Stimulated activated CD8-positive, alpha-beta memory T cell treated with anti-CD3 and anti-CD28 coated beads, Interleukin-4, amount 100 ng/mL, for 4 hours (primary cell): ENCODE data around the gene MED13L.

Experiments
- DNase-seq, 2 donors: peaks; one replicate each; pipeline ENCODE4 v3.0.0-alpha.2; 2020; ENCODE audit warnings: low read depth in 2 of 2, low spot score in 1 of 2

The MED13L gene

DNA sequence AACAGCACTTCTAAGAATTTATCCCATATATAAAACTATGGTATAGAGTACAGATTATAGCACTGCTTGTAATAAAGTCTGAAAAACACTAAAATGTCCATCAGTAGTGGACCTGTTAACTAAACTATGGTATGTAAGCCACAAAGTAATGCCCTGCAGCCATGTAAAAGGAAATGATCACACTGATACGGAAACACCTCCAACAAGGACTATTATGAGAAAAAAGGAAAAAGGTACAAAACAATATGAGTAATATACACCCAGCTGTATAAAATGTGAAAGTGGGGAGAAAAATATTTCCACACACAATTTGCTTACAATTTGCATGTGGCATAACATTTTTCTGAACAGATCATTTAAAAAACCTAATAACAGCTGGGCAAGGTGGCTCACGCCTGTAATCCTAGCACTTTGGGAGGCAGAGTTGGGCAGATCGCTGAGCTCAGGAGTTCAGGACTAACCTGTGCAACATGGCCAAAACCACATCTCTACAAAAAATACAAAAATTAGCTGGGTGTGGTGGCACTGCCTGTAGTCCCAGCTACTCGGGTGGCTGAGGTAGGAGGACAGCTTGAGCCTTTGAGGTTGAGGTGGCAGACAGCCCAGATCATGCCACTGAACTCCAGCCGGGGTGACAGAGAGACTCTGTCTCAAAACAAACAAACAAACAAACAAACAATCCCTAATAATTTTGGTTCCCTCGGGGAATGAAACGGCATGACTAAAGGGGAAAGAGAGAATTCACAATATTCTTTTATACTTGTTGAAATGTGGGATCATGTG lies 250.5 kb downstream of the MED13L start:
- no peak for DNase-seq

DNA sequence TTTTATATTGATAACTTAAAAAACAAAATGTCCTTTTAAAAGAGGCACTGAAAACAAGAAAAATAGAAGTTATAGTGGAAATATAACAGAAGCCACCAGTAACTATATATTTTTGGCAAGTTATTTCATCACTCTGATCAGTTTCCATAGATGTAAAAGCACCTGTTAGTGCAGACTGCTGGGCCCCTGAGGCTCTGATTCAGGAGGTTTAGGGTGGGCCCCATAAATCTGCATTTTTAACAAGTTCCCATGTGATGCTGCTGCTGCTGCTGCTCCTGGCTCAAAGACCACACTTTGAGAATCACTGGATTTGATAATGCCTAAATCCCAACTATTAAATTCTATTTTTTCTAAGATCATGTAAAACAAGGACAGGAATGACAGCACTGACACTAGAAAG lies 251.1 kb downstream of the MED13L start:
- DNase-seq: no peak

DNA sequence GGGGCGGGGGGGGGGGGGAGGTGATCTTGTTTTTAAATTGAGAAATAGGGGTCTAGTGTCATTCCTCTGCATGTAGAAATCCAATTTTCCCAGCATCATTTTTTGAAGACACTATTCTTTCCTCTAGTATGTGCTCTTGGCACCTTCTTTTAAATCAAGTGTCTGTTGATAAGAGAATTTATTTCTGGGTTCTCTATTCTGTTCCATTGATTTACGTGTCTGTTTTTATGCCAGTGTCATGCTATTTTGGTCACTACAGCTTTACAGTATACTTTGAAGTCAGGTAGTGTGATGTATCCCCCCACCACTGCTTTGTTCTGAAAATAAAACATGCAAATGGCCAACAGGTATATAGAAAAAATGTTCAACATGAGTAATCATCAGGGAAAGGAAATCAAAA lies 252.7 kb downstream of the MED13L start:
- no peak for DNase-seq

GRCh38 chr12:116019415-116019814 lies 258.1 kb downstream of the MED13L start:
- DNase-seq: no peak

GRCh38 chr12:116018282-116018681 lies 259.2 kb downstream of the MED13L start:
- DNase-seq: no peak

- no peak for DNase-seq
These were observed 262.0 kb downstream of the MED13L start for GRCh38 chr12:116015525-116015924.

- no peak for DNase-seq
These were observed 264.7 kb downstream of the MED13L start for GRCh38 chr12:116012757-116013156.

DNA sequence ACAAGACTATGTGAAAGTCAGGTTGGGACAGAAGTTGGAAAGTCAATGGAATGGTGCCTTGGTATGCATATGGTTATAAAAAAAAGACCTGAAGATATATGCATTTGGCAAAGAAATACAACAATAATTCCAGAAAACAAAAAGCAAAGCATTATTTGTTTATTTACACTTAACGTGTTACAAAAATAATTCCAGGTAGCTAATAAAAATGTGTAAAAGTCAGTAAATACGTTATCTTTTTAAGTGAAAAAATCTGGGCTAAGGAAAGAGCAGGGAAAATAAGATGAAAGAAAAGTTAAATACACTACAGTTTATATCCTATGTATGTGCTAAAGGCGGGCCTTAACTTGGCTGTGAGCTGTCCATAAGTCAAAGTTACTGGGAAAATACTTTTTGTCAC lies 266.3 kb downstream of the MED13L start:
- DNase-seq: no peak

GRCh38 chr12:116010467-116010866 lies 267.0 kb downstream of the MED13L start:
- DNase-seq: no peak

GRCh38 chr12:116009805-116010204 lies 267.7 kb downstream of the MED13L start:
- DNase-seq: no peak

DNA sequence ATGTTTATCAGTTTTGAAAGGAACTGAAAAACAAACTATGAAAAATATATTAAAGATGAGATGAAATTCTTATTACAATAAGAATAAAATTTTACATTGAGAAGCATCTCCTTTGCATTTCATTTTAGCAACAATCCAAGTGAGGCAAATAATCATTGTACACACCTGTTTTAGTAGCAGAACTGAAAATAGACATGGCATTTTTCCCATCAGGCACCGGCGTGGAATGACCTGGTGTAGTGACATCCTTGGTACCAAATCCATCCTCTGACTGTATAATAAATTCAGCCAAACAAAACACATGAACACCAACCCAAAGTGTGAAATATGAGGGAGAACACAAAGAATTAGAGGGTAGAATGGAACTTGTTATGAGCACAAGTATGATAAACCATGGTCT lies 271.4 kb downstream of the MED13L start:
- DNase-seq: no peak

DNA sequence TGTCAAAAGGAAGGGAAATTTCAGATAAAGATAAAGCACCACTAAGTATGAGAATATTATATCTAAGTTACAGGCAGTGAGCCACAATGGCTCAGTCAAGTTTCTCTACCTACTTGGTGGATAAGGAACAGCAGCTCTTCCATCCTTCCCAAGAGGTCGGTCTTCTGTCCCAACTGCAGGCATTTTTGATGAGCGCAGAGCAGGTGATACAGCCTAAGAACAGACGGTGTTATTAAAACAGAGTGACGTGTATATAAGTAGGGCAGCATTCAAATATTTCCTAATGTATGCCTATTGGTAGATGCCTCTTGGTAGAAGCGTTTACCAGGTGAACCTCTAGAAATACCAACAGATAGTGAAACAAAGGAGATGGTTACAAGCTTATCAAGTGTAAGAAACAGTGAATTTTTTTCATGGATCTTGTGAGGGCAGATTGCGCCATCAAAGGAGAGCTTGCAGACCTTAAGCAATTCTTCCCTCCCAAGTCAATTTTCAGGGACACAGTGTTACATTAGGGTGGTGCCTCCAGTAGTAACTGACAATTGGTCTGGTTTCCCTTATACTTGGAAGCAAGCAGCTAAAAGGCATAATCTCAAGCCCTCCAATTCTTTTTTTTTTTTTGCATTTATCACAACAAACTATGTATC lies 274.5 kb downstream of the MED13L start:
- no peak for DNase-seq

GRCh38 chr12:116000252-116000651 lies 277.2 kb downstream of the MED13L start:
- DNase-seq: no peak

DNA sequence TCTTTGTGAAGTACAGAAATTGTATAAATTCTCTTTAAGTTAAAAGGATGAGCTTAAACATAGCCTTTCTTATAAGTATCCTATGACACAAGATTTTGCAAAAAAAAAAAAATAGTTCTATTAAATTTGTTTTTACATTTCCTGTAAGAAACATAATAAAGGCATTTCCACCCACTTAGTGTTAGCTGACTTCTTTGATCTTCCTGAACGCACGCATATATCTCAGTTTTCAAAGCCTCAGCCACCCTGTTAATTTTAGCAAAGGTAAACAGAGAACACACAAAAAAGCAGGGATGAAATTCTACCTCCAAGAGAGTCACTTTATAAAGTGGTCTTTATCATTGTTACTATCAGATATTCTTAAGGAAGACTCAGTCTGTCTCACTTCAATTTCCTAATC lies 277.9 kb downstream of the MED13L start:
- DNase-seq: no peak

DNA sequence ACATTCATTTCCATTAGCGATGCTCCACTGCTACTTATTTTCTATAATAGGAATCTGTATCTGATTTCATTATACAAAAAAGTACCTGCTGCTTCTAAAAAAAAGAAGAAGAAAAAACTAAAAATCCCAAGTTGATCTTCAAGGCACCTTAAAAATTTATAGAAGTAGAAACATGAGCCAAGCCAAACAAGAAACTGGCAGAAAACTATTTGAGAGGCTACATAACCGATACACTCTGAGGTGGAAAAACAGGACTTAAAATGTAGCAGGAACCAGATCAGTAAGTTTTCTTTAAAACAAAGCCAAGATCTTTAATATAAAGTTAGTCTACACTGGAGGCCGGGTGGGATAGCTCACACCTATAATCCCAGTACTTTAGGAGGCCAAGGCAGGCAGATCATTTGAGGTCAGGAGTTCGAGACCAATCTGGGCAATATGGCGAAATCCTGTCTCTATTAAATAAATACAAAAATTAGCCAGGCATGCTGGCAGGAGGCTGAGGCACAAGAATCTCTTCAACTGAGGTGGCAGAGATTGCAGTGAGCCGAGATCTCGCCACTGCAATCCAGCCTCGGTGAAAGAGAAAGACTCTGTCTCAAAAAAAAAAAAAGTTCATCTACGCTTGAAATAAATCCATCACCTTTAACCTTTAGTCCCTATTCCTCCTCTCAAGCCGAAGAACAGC lies 278.6 kb downstream of the MED13L start:
- DNase-seq: no peak

GRCh38 chr12:115998119-115998633 lies 279.3 kb downstream of the MED13L start:
- DNase-seq: no peak

DNA sequence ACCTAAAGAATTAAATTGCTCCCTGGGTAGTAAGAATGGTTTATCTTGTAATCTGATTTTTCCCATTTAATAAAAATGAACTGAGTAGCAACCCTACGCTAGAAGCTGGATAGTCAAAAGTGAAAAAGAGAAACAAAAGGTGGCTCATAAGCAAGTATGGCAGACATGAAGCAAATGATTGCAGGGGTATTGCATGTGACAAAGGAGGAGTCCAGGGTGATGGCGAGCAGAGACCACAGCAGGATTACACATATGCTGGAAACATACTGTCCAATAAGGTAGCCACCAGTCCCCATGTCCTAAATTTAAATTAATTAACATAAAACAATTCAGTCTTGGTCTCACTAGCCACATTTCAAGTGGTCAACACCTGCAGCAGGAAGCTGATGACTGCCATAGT lies 283.8 kb downstream of the MED13L start:
- no peak for DNase-seq

- DNase-seq: no peak
These were observed 287.3 kb downstream of the MED13L start for GRCh38 chr12:115990241-115990640.

- no peak for DNase-seq
These were observed 288.6 kb downstream of the MED13L start for GRCh38 chr12:115988625-115989563.

- no peak for DNase-seq
These were observed 289.3 kb downstream of the MED13L start for GRCh38 chr12:115988212-115988611.

GRCh38 chr12:115984616-115985015 lies 292.9 kb downstream of the MED13L start:
- no peak for DNase-seq
